HEK293 (cell line): Measurements from ENCODE around the gene SREBF1.

ENCODE experiments used
- CTCF ChIA-PET: fragments of 350-600 bp; formaldehyde crosslinking; extraction: SDS; loops from one replicate; lab custom pipeline; 2021; ENCODE audit warnings: antibody characterized with exemption; lab: Yijun Ruan, JAX
- POLR2A ChIA-PET: fragments of 300-600 bp; formaldehyde crosslinking; extraction: SDS; loops from one replicate; lab custom pipeline; 2020; ENCODE audit warnings: antibody characterized with exemption, inconsistent platforms; lab: Yijun Ruan, JAX
- H3K27ac ChIP-seq: fragments of 200-500 bp; sonication (Bioruptor generic); 2 replicates; pipeline ENCODE4 v1.5.1; 2014; ENCODE audit warnings: low read depth, low read length, control low read depth, inconsistent platforms; ENCODE audit errors: extremely low read depth
- H3K36me3 ChIP-seq, 2 experiments: fragments of 200-500 bp in 1 of 2; sonication (Bioruptor generic) in 1 of 2; 1 replicate in 1 of 2; 2 replicates in 1 of 2; pipeline ENCODE4 v1.5.1; 2014 to 2017; ENCODE audit warnings: inconsistent platforms in 2 of 2, low read length in 2 of 2; ENCODE audit not compliant: control insufficient read depth in 2 of 2, insufficient read depth in 1 of 2
- H3K4me1 ChIP-seq: fragments of 200-500 bp; sonication (Bioruptor generic); 2 replicates; pipeline ENCODE4 v1.5.1; 2014; ENCODE audit warnings: mild to moderate bottlenecking, low read length, inconsistent platforms; ENCODE audit not compliant: control insufficient read depth, insufficient read depth
- H3K4me3 ChIP-seq: 2 replicates; pipeline ENCODE4 v1.5.1; 2011; ENCODE audit warnings: low read depth, mild to moderate bottlenecking, control low read depth, low read length, moderate library complexity
- H3K9me3 ChIP-seq: fragments of 200-500 bp; sonication (Bioruptor generic); 2 replicates; pipeline ENCODE4 v1.5.1; 2014; ENCODE audit warnings: low read depth, low read length, inconsistent platforms; ENCODE audit not compliant: control insufficient read depth, insufficient read depth
- CTCF ChIP-seq: fragments of 450-650 bp; formaldehyde crosslinking; IDR thresholded peaks from 2 replicates; pipeline ENCODE4 v1.5.1; 2016; ENCODE audit warnings: missing biosample characterization, missing genetic modification characterization
- OSR2 ChIP-seq: fragments of 450-650 bp; formaldehyde crosslinking; IDR thresholded peaks from 2 replicates; pipeline ENCODE4 v1.5.1; 2016; ENCODE audit warnings: missing biosample characterization, missing genetic modification characterization
- ZBTB8A ChIP-seq: fragments of 450-650 bp; formaldehyde crosslinking; IDR thresholded peaks from 2 replicates; pipeline ENCODE4 v1.5.1; 2016; ENCODE audit warnings: missing biosample characterization, missing genetic modification characterization
- ZFP41 ChIP-seq: fragments of 450-650 bp; formaldehyde crosslinking; IDR thresholded peaks from 2 replicates; pipeline ENCODE4 v1.5.1; 2016; ENCODE audit warnings: missing biosample characterization, missing genetic modification characterization, borderline replicate concordance
- ZNF146 ChIP-seq: fragments of 450-650 bp; formaldehyde crosslinking; IDR thresholded peaks from 2 replicates; pipeline ENCODE4 v1.5.1; 2016; ENCODE audit warnings: missing biosample characterization, missing genetic modification characterization
- ZNF2 ChIP-seq: fragments of 450-650 bp; formaldehyde crosslinking; IDR thresholded peaks from 2 replicates; pipeline ENCODE4 v1.5.1; 2016; ENCODE audit warnings: missing biosample characterization, missing genetic modification characterization
- ZNF350 ChIP-seq: fragments of 450-650 bp; formaldehyde crosslinking; IDR thresholded peaks from 2 replicates; pipeline ENCODE4 v1.5.0; 2017; ENCODE audit warnings: missing biosample characterization, mild to moderate bottlenecking, missing genetic modification characterization
- ZNF518A ChIP-seq: fragments of 450-650 bp; formaldehyde crosslinking; conservative IDR thresholded peaks from 2 replicates; pipeline ENCODE4 v1.5.1; 2016; ENCODE audit warnings: low read depth, missing biosample characterization, missing genetic modification characterization
- ZNF529 ChIP-seq: fragments of 450-650 bp; formaldehyde crosslinking; IDR thresholded peaks from 2 replicates; pipeline ENCODE4 v1.5.1; 2017; ENCODE audit warnings: missing genetic modification characterization, missing biosample characterization; ENCODE audit not compliant: insufficient replicate concordance
- ZNF544 ChIP-seq: fragments of 450-650 bp; formaldehyde crosslinking; IDR thresholded peaks from 2 replicates; pipeline ENCODE4 v1.5.0; 2017; ENCODE audit warnings: missing biosample characterization, missing genetic modification characterization
- ZNF571 ChIP-seq: fragments of 450-650 bp; formaldehyde crosslinking; IDR thresholded peaks from 2 replicates; pipeline ENCODE4 v1.5.0; 2017; ENCODE audit warnings: missing biosample characterization, missing genetic modification characterization
- ZNF677 ChIP-seq: fragments of 450-650 bp; IDR thresholded peaks from 2 replicates; pipeline ENCODE4 v1.5.0; 2018; ENCODE audit warnings: missing biosample characterization, mild to moderate bottlenecking, missing genetic modification characterization, moderate library complexity
- TF ChIP-seq, protein P1 (sequence below): fragments of 450-650 bp; formaldehyde crosslinking; IDR thresholded peaks from 2 replicates; pipeline ENCODE4 v1.5.1; 2016; ENCODE audit warnings: missing biosample characterization, missing genetic modification characterization
- TF ChIP-seq, protein P2 (sequence below): IDR thresholded peaks from 2 replicates; pipeline ENCODE4 v1.6.1; 2011; ENCODE audit warnings: mild to moderate bottlenecking, low read depth, low read length, borderline replicate concordance

SREBF1 gene

GRCh38 chr17:17853811-17854447, 17.1 kb upstream of the SREBF1 start:
- Histone ChIP-seq H3K4me3 (no peak overlapping the region), H3K27ac (no peak overlapping the region), H3K4me1 (peaks cover 20% of the 10 kb centered on the region), H3K36me3 (no peaks in the 10 kb centered on the region; a peak in 1 of 3 replicates), H3K9me3 (no peaks in the 10 kb centered on the region)
- ChIA-PET POLR2A (no interaction called here), CTCF (interaction anchor here (0.6 to 6.4 kb wide), 4 partner anchors 8 to 124 kb away, joined by 3 to 40 read pairs (median 11); no protein-coding TSS in a partner anchor)
- no peak for TF ChIP-seq ZNF518A (tag by site-specific recombination)
- TF ChIP-seq ZNF677: no peak
- no peak for TF ChIP-seq ZNF146 (tag by site-specific recombination)
- TF ChIP-seq ZNF544 (tag by site-specific recombination): no peak

GRCh38 chr17:17852930-17853329, 16.1 kb upstream of the SREBF1 start:
- no peaks in the 10 kb centered on the region for H3K9me3 ChIP-seq
- TF ChIP-seq ZNF146 (tag by site-specific recombination) (no peak), OSR2 (tag by site-specific recombination) (no peak), ZNF529 (tag by site-specific recombination) (no peak), ZFP41 (tag by site-specific recombination) (no peak), ZNF571 (tag by site-specific recombination) (no peak), ZBTB8A (tag by site-specific recombination) (no peak), ZNF2 (no peak), ZNF350 (no peak), CTCF (tag by site-specific recombination) (no peak)
- TF ChIP-seq, protein P1, sequence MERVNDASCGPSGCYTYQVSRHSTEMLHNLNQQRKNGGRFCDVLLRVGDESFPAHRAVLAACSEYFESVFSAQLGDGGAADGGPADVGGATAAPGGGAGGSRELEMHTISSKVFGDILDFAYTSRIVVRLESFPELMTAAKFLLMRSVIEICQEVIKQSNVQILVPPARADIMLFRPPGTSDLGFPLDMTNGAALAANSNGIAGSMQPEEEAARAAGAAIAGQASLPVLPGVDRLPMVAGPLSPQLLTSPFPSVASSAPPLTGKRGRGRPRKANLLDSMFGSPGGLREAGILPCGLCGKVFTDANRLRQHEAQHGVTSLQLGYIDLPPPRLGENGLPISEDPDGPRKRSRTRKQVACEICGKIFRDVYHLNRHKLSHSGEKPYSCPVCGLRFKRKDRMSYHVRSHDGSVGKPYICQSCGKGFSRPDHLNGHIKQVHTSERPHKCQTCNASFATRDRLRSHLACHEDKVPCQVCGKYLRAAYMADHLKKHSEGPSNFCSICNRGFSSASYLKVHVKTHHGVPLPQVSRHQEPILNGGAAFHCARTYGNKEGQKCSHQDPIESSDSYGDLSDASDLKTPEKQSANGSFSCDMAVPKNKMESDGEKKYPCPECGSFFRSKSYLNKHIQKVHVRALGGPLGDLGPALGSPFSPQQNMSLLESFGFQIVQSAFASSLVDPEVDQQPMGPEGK: no peak
- TF ChIP-seq, protein P2, sequence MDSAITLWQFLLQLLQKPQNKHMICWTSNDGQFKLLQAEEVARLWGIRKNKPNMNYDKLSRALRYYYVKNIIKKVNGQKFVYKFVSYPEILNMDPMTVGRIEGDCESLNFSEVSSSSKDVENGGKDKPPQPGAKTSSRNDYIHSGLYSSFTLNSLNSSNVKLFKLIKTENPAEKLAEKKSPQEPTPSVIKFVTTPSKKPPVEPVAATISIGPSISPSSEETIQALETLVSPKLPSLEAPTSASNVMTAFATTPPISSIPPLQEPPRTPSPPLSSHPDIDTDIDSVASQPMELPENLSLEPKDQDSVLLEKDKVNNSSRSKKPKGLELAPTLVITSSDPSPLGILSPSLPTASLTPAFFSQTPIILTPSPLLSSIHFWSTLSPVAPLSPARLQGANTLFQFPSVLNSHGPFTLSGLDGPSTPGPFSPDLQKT: no peak
- H3K27ac ChIP-seq: no peak overlapping the region
- POLR2A ChIA-PET: no interaction called here
- H3K4me3 ChIP-seq: no peak overlapping the region
- CTCF ChIA-PET: interaction anchor here (0.6 to 6.4 kb wide), 4 partner anchors 9 to 496 kb away, joined by 3 to 40 read pairs (median 10); no protein-coding TSS in a partner anchor
- no peaks in the 10 kb centered on the region; a peak in 1 of 3 replicates for H3K36me3 ChIP-seq
- peaks cover 25% of the 10 kb centered on the region for H3K4me1 ChIP-seq
